ENCODE measurements around the gene ELL3. TPM values are rescaled to one million over a fixed set of nuclear protein-coding genes. Genes with fewer than 3 reads are reported as not detected.

ELL3 gene
- total and polyA plus RNA-seq, 12 donors: 1.2 to 66.8 (median 4.4) TPM

DNA sequence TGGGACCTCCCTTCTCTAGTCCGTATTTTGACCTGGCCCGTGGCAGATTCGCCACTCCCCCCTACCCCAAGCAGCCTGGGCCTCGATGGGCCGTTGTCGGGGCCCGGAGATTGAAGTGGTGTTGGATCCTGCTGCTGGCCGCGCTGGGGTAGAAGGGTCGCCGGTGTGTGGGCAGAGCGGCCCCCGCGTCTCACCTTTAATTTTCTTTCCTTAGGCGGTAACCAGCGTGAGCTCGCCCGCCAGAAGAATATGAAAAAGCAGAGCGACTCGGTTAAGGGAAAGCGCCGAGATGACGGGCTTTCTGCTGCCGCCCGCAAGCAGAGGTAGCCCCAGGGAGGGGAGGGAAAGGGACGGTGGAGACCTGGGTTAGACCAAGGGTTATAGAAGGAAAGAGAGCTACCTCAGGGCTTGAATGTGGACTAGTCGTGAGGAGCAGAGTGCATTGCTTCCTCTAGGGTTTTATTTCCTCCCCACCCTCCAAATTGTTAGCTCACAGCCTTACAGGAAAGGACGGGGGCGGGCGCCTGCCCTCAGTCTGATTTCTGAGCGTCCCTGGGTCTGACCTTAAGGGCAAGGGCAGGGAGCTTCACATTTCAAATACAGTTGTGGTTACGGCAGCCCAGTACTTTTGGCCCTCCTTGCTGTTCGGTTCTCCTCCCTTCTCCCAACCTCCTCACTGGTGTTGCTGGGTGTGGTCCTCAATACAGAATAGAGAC is 16.2 kb upstream of the ELL3 start:
- DNase-seq: peak; percentile 50 to 78 (median 67)
- H3K4me1 ChIP-seq (replicated peaks in 1 of 2): peaks cover 20 to 41% of the 10 kb centered on the region in 2 donors
- H3K9me3 ChIP-seq (replicated peaks in 1 of 3): no peaks in the 10 kb centered on the region
- TF ChIP-seq, protein P1, sequence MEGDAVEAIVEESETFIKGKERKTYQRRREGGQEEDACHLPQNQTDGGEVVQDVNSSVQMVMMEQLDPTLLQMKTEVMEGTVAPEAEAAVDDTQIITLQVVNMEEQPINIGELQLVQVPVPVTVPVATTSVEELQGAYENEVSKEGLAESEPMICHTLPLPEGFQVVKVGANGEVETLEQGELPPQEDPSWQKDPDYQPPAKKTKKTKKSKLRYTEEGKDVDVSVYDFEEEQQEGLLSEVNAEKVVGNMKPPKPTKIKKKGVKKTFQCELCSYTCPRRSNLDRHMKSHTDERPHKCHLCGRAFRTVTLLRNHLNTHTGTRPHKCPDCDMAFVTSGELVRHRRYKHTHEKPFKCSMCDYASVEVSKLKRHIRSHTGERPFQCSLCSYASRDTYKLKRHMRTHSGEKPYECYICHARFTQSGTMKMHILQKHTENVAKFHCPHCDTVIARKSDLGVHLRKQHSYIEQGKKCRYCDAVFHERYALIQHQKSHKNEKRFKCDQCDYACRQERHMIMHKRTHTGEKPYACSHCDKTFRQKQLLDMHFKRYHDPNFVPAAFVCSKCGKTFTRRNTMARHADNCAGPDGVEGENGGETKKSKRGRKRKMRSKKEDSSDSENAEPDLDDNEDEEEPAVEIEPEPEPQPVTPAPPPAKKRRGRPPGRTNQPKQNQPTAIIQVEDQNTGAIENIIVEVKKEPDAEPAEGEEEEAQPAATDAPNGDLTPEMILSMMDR (IDR thresholded peaks at IDR 0.05): peak in 3 of 6 experiments; percentile 14 to 31 (median 22)
- peak; percentile 25 to 54 for TF ChIP-seq POLR2A (IDR thresholded peaks at IDR 0.05)
- no peaks in the 10 kb centered on the region for H3K27me3 ChIP-seq
- WGBS, 4 donors: 0 to 1% (median 1%) methylated on average over 33 of the region's 33 CpGs
- peak overlapping the region; percentile 89 to 98 (median 96) for H3K27ac ChIP-seq
- H3K36me3 ChIP-seq (replicated peaks in 1 of 2): peaks cover 0 to 44% of the 10 kb centered on the region in 2 donors
- peak overlapping the region; percentile 6 to 89 (median 74) for H3K4me3 ChIP-seq
- intact Hi-C loops (cut with DNase I): no loop called here

DNA sequence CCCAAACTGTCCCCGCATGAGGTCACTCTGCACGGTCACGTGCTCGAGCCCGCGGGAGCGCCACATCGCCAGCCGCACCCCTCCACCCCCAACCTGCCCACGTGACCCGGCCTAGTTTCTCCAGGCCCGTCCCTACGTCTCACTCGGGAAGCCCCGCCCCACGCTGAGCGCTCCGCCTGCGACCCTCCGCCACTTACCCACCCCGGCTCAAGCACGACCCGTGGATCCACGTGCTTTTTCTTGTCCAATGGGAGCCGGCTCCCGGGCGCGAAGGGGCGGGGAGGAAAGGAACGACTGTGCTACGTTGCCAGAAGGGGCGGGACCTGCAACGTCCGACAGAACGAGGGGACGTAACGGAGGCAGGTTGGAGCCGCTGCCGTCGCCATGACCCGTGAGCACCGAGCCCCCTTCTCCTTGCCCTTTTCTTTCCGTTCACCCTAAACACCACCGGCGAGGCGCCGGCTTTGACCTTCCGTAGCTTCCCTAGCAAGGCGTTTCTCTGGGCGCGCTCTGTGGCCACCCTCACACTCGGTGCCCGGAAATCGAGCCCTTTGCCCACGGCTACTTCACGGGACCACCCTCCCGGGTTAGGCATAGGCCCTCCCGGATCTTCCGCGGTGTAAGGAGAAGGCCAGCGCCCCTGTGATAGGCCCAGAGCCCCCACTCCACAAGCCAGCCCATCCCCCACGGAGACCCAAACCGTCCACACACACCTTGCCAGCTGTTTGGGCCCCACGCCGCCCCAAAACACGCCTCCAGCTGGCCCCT is 15.4 kb upstream of the ELL3 start, which contains the start of gene SERF2:
TSS of gene SERF2 (plus strand) at position 328 of the 768 bp plus-strand sequence. CDS start at position 385, 57 bp downstream.
- peak; percentile 100 for DNase-seq

DNA sequence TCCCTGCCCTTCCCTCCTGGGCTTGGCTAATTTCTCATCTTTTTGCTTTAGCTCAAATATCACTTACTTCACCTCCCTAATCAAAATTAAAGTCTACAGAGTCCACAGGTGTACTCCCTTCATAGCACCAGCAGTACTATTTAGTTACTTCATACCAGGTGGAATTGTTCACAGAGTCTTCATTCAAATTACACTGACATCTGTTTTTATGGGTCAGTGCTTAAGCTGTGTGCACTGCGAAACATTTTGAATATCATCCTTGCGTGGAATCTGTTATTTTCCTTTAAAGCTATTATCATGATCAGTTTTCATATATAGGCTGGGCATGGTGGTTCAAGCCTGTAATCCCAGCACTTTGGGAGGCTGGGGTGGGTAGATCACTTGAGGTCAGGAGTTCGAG is 12.6 kb upstream of the ELL3 start:
- Histone ChIP-seq H3K4me1 (replicated peaks in 1 of 2) (peaks cover 13% of the 10 kb centered on the region in 2 donors), H3K4me3 (no peak overlapping the region), H3K9me3 (replicated peaks in 1 of 3) (no peaks in the 10 kb centered on the region), H3K36me3 (replicated peaks in 1 of 2) (peaks cover 0 to 11% of the 10 kb centered on the region in 2 donors), H3K27me3 (no peaks in the 10 kb centered on the region), H3K27ac (no peak overlapping the region)
- intact Hi-C loops (cut with DNase I): no loop called here
- DNase-seq: no peak
- TF ChIP-seq POLR2A (IDR thresholded peaks at IDR 0.05): no peak
- TF ChIP-seq, protein P1 (IDR thresholded peaks at IDR 0.05): no peak
- WGBS, 4 donors: 95 to 98% (median 97%) methylated on average over 3 of the region's 3 CpGs

More for the DNA sequence above, 15.4 kb upstream of the ELL3 start, which contains the start of gene SERF2:
- Histone ChIP-seq H3K4me1 (replicated peaks in 1 of 2) (peaks cover 20 to 39% of the 10 kb centered on the region in 2 donors), H3K27me3 (no peaks in the 10 kb centered on the region), H3K36me3 (replicated peaks in 1 of 2) (peaks cover 0 to 38% of the 10 kb centered on the region in 2 donors), H3K27ac (peak within 1 kb of the TSS; percentile 89 to 98 (median 96)), H3K4me3 (peak within 1 kb of the TSS; percentile 61 to 89 (median 74)), H3K9me3 (replicated peaks in 1 of 3) (no peaks in the 10 kb centered on the region)
- TF ChIP-seq POLR2A (IDR thresholded peaks at IDR 0.05): peak; percentile 98 to 100
- TF ChIP-seq, protein P1 (IDR thresholded peaks at IDR 0.05): no peak
- 0% methylated on average over 19 to 66 of the region's 66 CpGs for WGBS, 4 donors
- intact Hi-C loops (cut with DNase I): no loop called here

DNA sequence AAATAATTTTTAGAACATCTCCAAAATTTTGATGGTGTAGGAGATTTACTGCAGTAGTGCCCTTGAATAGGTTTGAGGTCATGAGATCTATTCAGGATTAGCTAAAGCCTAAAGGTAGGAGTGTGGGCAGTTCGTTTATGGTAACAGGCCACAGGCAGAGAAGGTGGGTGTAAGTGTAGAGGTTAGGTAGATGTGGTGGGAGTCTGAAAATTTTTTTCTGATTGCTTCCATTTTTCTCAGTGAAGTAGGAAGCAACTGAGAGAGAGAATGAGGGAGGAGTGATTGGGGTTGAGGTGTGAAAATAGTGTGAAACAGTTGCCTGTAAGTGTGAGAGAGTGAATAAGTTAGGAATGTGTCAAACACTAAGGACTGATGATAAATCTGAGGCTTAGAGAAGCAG is 2.2 kb upstream of the ELL3 start:
- WGBS, 4 donors: 62 to 81% (median 75%) methylated on average over 1 of the region's 1 CpG
- DNase-seq: no peak
- Histone ChIP-seq H3K36me3 (replicated peaks in 1 of 2) (peaks cover 0 to 2% of the 10 kb centered on the region in 2 donors), H3K9me3 (replicated peaks in 1 of 3) (no peaks in the 10 kb centered on the region), H3K4me1 (replicated peaks in 1 of 2) (peaks cover 0 to 19% of the 10 kb centered on the region in 2 donors), H3K27me3 (no peaks in the 10 kb centered on the region), H3K27ac (no peak overlapping the region), H3K4me3 (no peak overlapping the region)
- intact Hi-C loops (cut with DNase I): no loop called here
- TF ChIP-seq, protein P1 (IDR thresholded peaks at IDR 0.05): no peak
- no peak for TF ChIP-seq POLR2A (IDR thresholded peaks at IDR 0.05)
